CD4-positive, CD25-positive, alpha-beta regulatory T cell (primary cell): ENCODE data around the gene TIMM17A. TPM values are rescaled to one million over a fixed set of nuclear protein-coding genes. Genes with fewer than 3 reads are reported as not detected.

Source experiments
- ATAC-seq, 2 donors: fragments of 150-1000 bp; cut with Tn5 transposase; one replicate each; pipeline ENCODE4 v1.10.0; 2021; ENCODE audit warnings: low read depth in 2 of 2, moderate number of reproducible peaks in 2 of 2, moderate library complexity in 1 of 2
- DNase-seq, 3 donors: peaks; one replicate each; pipeline versions ENCODE4 v3.0.0 to v3.0.0-alpha.2; 2012 to 2022; ENCODE audit warnings: mixed read lengths in 1 of 3
- H3K27ac ChIP-seq: one replicate; pipeline ENCODE4 v1.7.0; 2013; ENCODE audit warnings: mild to moderate bottlenecking, low read length; ENCODE audit not compliant: insufficient read depth, poor library complexity, severe bottlenecking
- H3K27me3 ChIP-seq: one replicate; pipeline ENCODE4 v1.7.0; 2013; ENCODE audit warnings: low read length; ENCODE audit not compliant: control insufficient read depth, insufficient read depth
- H3K36me3 ChIP-seq: one replicate; pipeline ENCODE4 v1.7.0; 2013; ENCODE audit warnings: mild to moderate bottlenecking, low read length, moderate library complexity; ENCODE audit not compliant: control insufficient read depth, insufficient read depth
- H3K4me1 ChIP-seq: 2 replicates; pipeline ENCODE4 v1.7.0; 2013; ENCODE audit warnings: mild to moderate bottlenecking, low read length; ENCODE audit not compliant: insufficient read depth, control insufficient read depth, poor library complexity, severe bottlenecking
- H3K4me3 ChIP-seq: one replicate; pipeline ENCODE4 v1.7.0; 2013; ENCODE audit warnings: low read depth, mild to moderate bottlenecking, low read length, moderate library complexity
- H3K9me3 ChIP-seq, 2 experiments: 1 replicate in 1 of 2; 2 replicates in 1 of 2; pipeline ENCODE4 v1.7.0; 2013; ENCODE audit warnings: low read length in 2 of 2, mild to moderate bottlenecking in 1 of 2, moderate library complexity in 1 of 2; ENCODE audit not compliant: control insufficient read depth in 2 of 2
- H3K27ac Mint-ChIP-seq, 3 donors: one replicate each; pipeline ENCODE4 v1.8.0; 2020 to 2022; ENCODE audit warnings: mild to moderate bottlenecking in 3 of 3, mixed read lengths in 3 of 3, moderate library complexity in 2 of 3
- H3K27me3 Mint-ChIP-seq: one replicate; pipeline ENCODE4 v1.8.0; 2022; ENCODE audit warnings: mild to moderate bottlenecking, mixed read lengths
- H3K36me3 Mint-ChIP-seq: one replicate; pipeline ENCODE4 v1.8.0; 2020; ENCODE audit warnings: mixed read lengths
- H3K4me1 Mint-ChIP-seq, 4 donors: one replicate each; pipeline ENCODE4 v1.8.0; 2020 to 2022; ENCODE audit warnings: mixed read lengths in 4 of 4, mild to moderate bottlenecking in 1 of 4
- H3K4me3 Mint-ChIP-seq, 4 donors: one replicate each; pipeline ENCODE4 v1.8.0; 2020 to 2022; ENCODE audit warnings: mild to moderate bottlenecking in 4 of 4, mixed read lengths in 4 of 4, moderate library complexity in 3 of 4
- H3K9me3 Mint-ChIP-seq, 7 donors: one replicate each; pipeline ENCODE4 v1.8.0; 2020 to 2022; ENCODE audit warnings: mixed read lengths in 7 of 7, mild to moderate bottlenecking in 3 of 7, moderate library complexity in 2 of 7
- polyA plus RNA-seq, 4 donors: library from polyadenylated mRNA; unstranded; fragments of 300-500 nt; fragmentation: Illumina TruSeq; gene quantifications; one replicate each; pipeline ENCODE4 v1.2.3, GENCODE V29; 2021
- total RNA-seq: library from RNA; stranded (reverse); gene quantifications from one replicate; pipeline ENCODE4 v1.2.3, GENCODE V29; 2022

The TIMM17A gene
- total and polyA plus RNA-seq, 5 donors from 2014 or later: 28.2 to 52.7 (median 37.0) TPM

DNA sequence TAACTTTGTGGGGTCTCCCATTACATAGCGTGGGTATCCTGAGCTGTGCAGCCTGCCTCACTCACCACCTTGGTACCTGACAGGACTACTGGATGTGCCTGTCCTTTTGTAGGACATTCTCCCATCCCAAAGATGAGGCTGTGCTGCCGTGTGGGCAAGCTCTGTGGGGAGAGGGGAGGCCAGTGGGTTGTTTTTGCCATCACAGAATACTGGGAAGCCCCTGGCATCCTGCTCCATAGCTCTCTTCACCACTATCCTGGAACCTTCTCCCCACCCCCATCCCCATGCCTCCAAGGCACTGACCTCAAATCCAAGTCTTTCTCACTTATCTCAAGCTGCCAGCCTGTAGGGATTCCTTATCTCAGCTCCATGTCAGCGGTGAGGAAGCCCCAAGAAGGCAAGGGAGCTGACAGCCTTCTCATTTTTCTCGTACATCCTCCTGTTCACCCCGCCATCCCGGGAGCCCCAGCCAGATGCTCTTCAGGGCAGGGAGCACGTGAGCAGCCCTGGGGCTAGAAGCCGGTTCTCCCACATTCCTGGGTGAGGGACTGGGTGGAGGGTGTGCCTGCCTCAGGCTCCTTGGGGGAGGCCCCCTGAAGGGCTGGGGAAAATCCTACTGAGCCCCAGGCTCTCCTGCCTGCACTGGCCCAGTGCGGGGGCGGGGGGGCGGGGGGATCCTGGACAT is 52.6 kb downstream of the TIMM17A start:
- no peak for DNase-seq
- no peaks in the 10 kb centered on the region for H3K9me3 ChIP-seq
- H3K4me1 ChIP-seq: no peaks in the 10 kb centered on the region
- H3K27ac Mint-ChIP-seq: no peak overlapping the region
- no peaks in the 10 kb centered on the region for H3K27me3 Mint-ChIP-seq
- peaks cover 33% of the 10 kb centered on the region for H3K36me3 ChIP-seq
- no peak overlapping the region for H3K4me3 ChIP-seq
- H3K4me3 Mint-ChIP-seq: no peak overlapping the region
- no peak for ATAC-seq
- no peaks in the 10 kb centered on the region for H3K9me3 Mint-ChIP-seq
- H3K27ac ChIP-seq: no peak overlapping the region
- H3K36me3 Mint-ChIP-seq: peaks cover 39% of the 10 kb centered on the region
- H3K27me3 ChIP-seq: no peaks in the 10 kb centered on the region
- peaks cover 0 to 4% (median 3%) of the 10 kb centered on the region in 4 donors for H3K4me1 Mint-ChIP-seq

GRCh38 chr1:202009326-202010179 is 54.2 kb downstream of the TIMM17A start:
- Mint-ChIP-seq H3K36me3 (peaks cover 22% of the 10 kb centered on the region), H3K27ac (no peak overlapping the region), H3K4me3 (no peak overlapping the region), H3K9me3 (no peaks in the 10 kb centered on the region), H3K27me3 (no peaks in the 10 kb centered on the region), H3K4me1 (peaks cover 0 to 4% (median 3%) of the 10 kb centered on the region in 4 donors)
- ATAC-seq (peak in 1 of 2 donors; percentile 49), DNase-seq (peak; percentile 33 to 52 (median 47))
- Histone ChIP-seq H3K27ac (no peak overlapping the region), H3K4me3 (no peak overlapping the region), H3K4me1 (no peaks in the 10 kb centered on the region), H3K36me3 (peaks cover 17% of the 10 kb centered on the region), H3K27me3 (no peaks in the 10 kb centered on the region), H3K9me3 (no peaks in the 10 kb centered on the region)

GRCh38 chr1:202010180-202011015 is 55.1 kb downstream of the TIMM17A start, which contains the start of gene ELF3:
Gene ELF3, plus strand, starts transcription at chr1:202010587. Its CDS starts 550 bp downstream, at chr1:202011137.
- ATAC-seq (no peak), DNase-seq (no peak)
- Histone ChIP-seq H3K4me3 (no peak within 1 kb of the TSS), H3K27ac (no peak within 1 kb of the TSS), H3K36me3 (peaks cover 9% of the 10 kb centered on the region), H3K4me1 (no peaks in the 10 kb centered on the region), H3K27me3 (no peaks in the 10 kb centered on the region), H3K9me3 (no peaks in the 10 kb centered on the region)
- no peak within 1 kb of the TSS for H3K27ac Mint-ChIP-seq
- no peak within 1 kb of the TSS for H3K4me3 Mint-ChIP-seq
- H3K9me3 Mint-ChIP-seq: no peaks in the 10 kb centered on the region
- H3K27me3 Mint-ChIP-seq: no peaks in the 10 kb centered on the region
- H3K36me3 Mint-ChIP-seq: peaks cover 16% of the 10 kb centered on the region
- peaks cover 0 to 4% (median 3%) of the 10 kb centered on the region in 4 donors for H3K4me1 Mint-ChIP-seq

GRCh38 chr1:202011994-202012393 is 56.7 kb downstream of the TIMM17A start:
- Mint-ChIP-seq H3K4me3 (no peak overlapping the region), H3K4me1 (peaks cover 0 to 4% (median 3%) of the 10 kb centered on the region in 4 donors), H3K36me3 (peaks cover 13% of the 10 kb centered on the region), H3K27me3 (no peaks in the 10 kb centered on the region), H3K9me3 (no peaks in the 10 kb centered on the region), H3K27ac (no peak overlapping the region)
- H3K4me1 ChIP-seq: no peaks in the 10 kb centered on the region
- no peak overlapping the region for H3K27ac ChIP-seq
- H3K4me3 ChIP-seq: no peak overlapping the region
- H3K36me3 ChIP-seq: no peaks in the 10 kb centered on the region
- peaks cover 2% of the 10 kb centered on the region for H3K27me3 ChIP-seq
- no peaks in the 10 kb centered on the region for H3K9me3 ChIP-seq
- DNase-seq: no peak
- ATAC-seq: no peak

GRCh38 chr1:202012544-202013478 is 57.5 kb downstream of the TIMM17A start:
- Mint-ChIP-seq H3K27ac (no peak overlapping the region), H3K4me3 (no peak overlapping the region), H3K36me3 (peaks cover 5% of the 10 kb centered on the region), H3K27me3 (no peaks in the 10 kb centered on the region), H3K9me3 (no peaks in the 10 kb centered on the region), H3K4me1 (peaks cover 0 to 4% (median 3%) of the 10 kb centered on the region in 4 donors)
- Histone ChIP-seq H3K36me3 (no peaks in the 10 kb centered on the region), H3K27me3 (peaks cover 2% of the 10 kb centered on the region), H3K27ac (no peak overlapping the region), H3K9me3 (no peaks in the 10 kb centered on the region), H3K4me3 (no peak overlapping the region), H3K4me1 (no peaks in the 10 kb centered on the region)
- ATAC-seq (no peak), DNase-seq (no peak)

GRCh38 chr1:202013603-202014002 is 58.3 kb downstream of the TIMM17A start:
- Histone ChIP-seq H3K4me1 (no peaks in the 10 kb centered on the region), H3K27ac (no peak overlapping the region), H3K9me3 (no peaks in the 10 kb centered on the region), H3K4me3 (no peak overlapping the region), H3K36me3 (no peaks in the 10 kb centered on the region), H3K27me3 (peaks cover 2% of the 10 kb centered on the region)
- Mint-ChIP-seq H3K36me3 (peaks cover 5% of the 10 kb centered on the region), H3K4me3 (no peak overlapping the region), H3K27me3 (no peaks in the 10 kb centered on the region), H3K9me3 (no peaks in the 10 kb centered on the region), H3K27ac (no peak overlapping the region), H3K4me1 (peaks cover 0 to 4% (median 3%) of the 10 kb centered on the region in 4 donors)
- DNase-seq (no peak), ATAC-seq (no peak)
